Duodenal mucosa (tissue), 2 donors: ENCODE measurements around the gene KBTBD3.

Source experiments
- H3K27ac ChIP-seq: one replicate; pipeline ENCODE4 v1.7.0; 2013; ENCODE audit warnings: low read depth, low read length
- H3K27me3 ChIP-seq, 2 donors: one replicate each; pipeline ENCODE4 v1.7.0; 2013; ENCODE audit warnings: low read length in 2 of 2, control low read depth in 1 of 2; ENCODE audit not compliant: insufficient read depth in 2 of 2, control insufficient read depth in 1 of 2
- H3K36me3 ChIP-seq, 2 donors: one replicate each; pipeline ENCODE4 v1.7.0; 2013; ENCODE audit warnings: low read length in 2 of 2, control low read depth in 1 of 2; ENCODE audit not compliant: insufficient read depth in 2 of 2, control insufficient read depth in 1 of 2
- H3K4me1 ChIP-seq, 2 donors: one replicate each; pipeline ENCODE4 v1.7.0; 2013; ENCODE audit warnings: low read length in 2 of 2, control low read depth in 1 of 2; ENCODE audit not compliant: insufficient read depth in 2 of 2, control insufficient read depth in 1 of 2
- H3K4me3 ChIP-seq, 2 donors: one replicate each; pipeline ENCODE4 v1.7.0; 2013; ENCODE audit warnings: low read length in 2 of 2, low read depth in 1 of 2
- H3K9ac ChIP-seq, 2 donors: one replicate each; pipeline ENCODE4 v1.7.0; 2013; ENCODE audit warnings: low read length in 2 of 2, low read depth in 1 of 2
- H3K9me3 ChIP-seq, 2 donors: one replicate each; pipeline ENCODE4 v1.7.0; 2013; ENCODE audit warnings: low read length in 2 of 2, control low read depth in 1 of 2; ENCODE audit not compliant: control insufficient read depth in 1 of 2

Gene KBTBD3

DNA sequence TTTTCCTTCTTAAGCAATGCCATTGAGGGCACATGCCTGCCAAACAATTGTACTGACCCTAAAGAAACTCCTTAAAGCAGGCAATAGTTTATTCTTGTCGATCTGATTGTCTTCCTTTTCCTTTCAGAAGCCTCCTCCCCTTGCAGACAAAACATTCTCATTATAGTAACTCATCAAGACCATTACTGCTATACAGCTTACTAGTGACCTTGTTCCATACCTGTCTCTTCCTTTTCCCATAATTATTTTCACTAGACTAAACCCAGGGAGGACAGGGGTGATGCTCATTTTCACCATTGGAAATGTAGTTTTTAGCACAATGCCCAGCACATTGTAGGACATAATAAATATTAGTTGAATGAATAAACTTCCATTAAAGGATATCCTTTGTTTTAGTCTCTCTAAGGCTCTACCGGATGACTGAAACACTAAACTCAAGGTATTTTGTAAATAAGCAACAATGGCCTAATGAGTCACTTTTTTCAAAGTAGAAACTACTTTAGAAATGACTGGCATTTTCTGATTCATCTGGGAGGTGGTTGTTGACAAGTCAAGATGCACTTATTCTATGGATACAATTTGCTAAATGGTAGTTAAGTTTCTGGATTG is 45.8 kb downstream of the KBTBD3 start:
- no peak overlapping the region for H3K9ac ChIP-seq
- no peaks in the 10 kb centered on the region for H3K4me1 ChIP-seq
- H3K27ac ChIP-seq, result no peak overlapping the region
- no peaks in the 10 kb centered on the region for H3K27me3 ChIP-seq
- H3K36me3 ChIP-seq, result no peaks in the 10 kb centered on the region
- no peak overlapping the region for H3K4me3 ChIP-seq
- no peaks in the 10 kb centered on the region for H3K9me3 ChIP-seq

DNA sequence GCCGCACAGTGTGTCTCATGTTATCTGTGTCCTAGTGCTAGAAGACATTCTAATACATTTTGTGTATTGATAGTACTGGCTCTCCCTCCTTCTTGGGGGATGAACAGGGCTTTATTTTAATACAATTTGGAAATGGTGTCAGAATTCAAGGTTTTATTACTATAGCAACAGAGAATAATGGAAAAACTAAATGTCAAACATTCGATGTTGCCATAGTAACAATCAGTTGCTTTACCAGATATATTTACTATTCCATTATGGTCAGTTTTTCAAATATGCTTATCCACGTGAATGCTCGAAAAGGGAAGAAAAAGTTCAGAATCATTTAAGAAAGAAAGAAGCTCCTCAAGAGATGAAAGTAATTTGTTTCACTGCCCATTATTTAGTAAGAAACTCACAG is 46.5 kb downstream of the KBTBD3 start:
- Histone ChIP-seq H3K36me3 (no peaks in the 10 kb centered on the region), H3K9ac (no peak overlapping the region)

DNA sequence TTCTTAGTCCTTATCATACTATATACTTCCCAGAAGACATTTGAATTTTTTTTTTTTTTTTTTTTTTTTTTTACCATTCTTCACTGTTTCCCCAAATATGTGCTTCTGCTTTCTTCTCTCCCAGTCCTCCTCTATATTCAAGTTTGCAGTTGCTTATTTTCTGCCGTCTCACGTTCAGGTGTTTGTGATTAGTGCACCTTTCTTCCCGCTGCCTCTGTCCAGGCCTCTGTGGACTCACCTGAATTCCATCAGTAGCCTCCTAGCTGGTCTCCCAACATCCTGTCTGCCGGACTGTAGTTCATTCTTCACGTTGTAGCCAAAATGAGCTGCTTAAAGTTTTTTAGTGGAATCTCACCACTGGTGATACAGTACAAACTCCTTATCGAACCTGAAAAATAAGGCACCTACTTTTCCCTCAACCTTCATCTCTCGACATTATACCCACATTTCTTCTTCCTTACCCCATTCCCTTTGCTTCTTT is 54.3 kb downstream of the KBTBD3 start:
- Histone ChIP-seq H3K9ac (no peak overlapping the region), H3K36me3 (no peaks in the 10 kb centered on the region), H3K4me3 (peak overlapping the region; percentile 79 to 87)

More for the DNA sequence above, 46.5 kb downstream of the KBTBD3 start:
- no peak overlapping the region for H3K4me3 ChIP-seq
- no peaks in the 10 kb centered on the region for H3K27me3 ChIP-seq
- no peaks in the 10 kb centered on the region for H3K4me1 ChIP-seq
- H3K27ac ChIP-seq, result no peak overlapping the region
- H3K9me3 ChIP-seq, result no peaks in the 10 kb centered on the region

DNA sequence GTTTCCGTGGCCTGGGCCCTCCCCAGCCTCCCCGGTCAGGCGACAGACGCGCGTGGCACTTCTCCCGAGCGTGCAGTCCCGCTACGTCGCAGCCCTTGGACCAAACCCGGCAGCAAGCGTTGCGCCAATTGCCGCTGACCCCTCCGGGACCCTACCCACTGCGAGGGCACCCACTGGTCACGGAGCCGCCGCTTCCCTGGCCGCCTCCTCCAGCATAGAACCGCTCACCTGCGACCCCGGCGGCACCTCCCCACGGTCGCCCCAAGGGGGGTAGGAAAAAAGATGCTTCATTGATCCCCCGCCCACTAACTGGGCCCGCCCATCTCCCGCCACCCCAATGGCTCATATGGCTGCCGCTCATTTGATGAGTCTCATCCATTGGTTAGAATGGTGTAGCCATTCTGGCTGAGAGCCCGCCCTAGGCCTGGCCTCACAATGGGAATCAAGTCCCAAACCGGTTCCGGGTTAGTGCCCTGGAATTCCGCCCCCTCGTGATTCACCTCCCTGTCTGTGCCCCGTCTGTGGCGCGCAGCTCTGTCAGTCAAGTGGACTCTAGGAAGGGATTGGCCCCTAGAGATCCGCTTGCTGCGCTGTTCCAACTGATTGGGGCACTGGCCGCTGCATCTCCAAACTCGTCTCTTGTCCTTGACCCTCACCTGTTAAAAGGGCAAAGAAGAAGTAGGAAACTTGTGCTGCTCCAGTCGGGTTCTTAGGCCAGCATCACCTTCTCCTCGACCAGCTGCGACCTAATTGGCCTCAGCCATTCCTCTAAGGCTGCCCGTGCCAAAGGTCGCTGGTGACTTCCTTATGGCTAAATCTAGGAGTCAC is 55.0 kb downstream of the KBTBD3 start, which contains the start of gene MSANTD4:
MSANTD4 (minus strand) TSS at position 274 of the 828 bp plus-strand sequence. CDS start 11,323 bp downstream, outside the sequence.
- H3K36me3 ChIP-seq, result no peaks in the 10 kb centered on the region
- H3K9ac ChIP-seq, result peak within 1 kb of the TSS; percentile 61 to 71
- H3K4me3 ChIP-seq, result peak within 1 kb of the TSS; percentile 87 to 92
- H3K27ac ChIP-seq, result peak within 1 kb of the TSS; percentile 57
- H3K4me1 ChIP-seq, result peaks cover 7 to 17% of the 10 kb centered on the region in 2 donors
- no peaks in the 10 kb centered on the region for H3K27me3 ChIP-seq
- H3K9me3 ChIP-seq, result no peaks in the 10 kb centered on the region

More for the DNA sequence above, 54.3 kb downstream of the KBTBD3 start:
- Histone ChIP-seq H3K4me1 (peaks cover 7 to 17% of the 10 kb centered on the region in 2 donors), H3K9me3 (no peaks in the 10 kb centered on the region), H3K27me3 (no peaks in the 10 kb centered on the region), H3K27ac (peak overlapping the region; percentile 57)

DNA sequence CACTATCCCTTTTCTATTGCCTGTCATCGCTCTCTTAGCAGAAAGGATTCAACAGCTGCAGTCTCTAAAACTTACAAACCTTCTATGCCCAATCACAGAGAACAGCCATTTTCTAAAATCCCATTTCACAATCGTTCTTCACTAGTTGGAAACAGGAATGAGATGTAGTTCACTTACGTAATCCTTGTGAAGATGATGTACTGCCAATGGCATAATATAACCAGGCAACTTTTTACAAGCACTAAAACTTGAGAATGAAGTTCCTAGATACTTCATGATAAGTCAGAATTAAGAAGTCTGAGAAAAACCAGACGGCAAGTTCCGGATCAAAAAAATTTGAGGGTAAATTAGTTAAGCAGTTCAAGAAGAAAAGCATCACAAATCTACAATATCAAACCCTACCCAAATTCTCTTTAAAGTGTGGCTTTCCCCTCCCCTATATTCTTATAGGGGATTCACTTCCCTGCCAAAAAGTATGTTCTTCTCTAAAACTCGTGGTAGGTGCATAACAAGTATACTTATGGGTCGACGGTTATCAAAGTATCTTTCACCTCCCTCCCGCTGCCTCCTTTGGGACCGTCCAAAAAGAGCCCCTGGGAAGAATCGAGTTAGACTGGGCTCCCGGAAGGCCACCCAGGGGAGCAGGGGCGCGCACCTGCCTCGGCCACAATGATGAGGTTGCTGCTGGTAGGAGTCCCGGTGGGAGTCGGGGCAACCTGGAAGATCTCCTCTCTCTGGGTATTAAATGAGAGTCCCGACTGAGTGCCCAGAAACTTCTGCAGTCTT is 55.8 kb downstream of the KBTBD3 start:
- peak overlapping the region; percentile 61 to 71 for H3K9ac ChIP-seq
- H3K4me1 ChIP-seq, result peaks cover 7 to 25% of the 10 kb centered on the region in 2 donors

DNA sequence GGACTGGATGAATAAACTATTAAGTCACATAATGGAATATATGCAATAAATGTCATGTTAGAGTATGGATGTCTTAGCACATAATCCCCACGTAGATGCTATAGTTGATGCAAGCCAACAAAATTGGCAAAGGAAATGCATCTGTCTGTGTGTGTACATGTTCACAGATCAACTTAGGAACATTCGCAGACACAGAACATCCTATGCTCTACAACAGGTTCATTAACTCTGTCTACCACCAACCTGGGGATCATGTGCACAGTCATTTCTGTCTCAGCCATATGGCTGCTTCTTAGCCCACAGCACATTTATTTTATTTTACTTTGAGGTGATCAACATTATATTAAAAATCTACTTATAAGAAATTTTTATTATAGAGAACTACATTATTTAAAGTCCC is 60.1 kb downstream of the KBTBD3 start:
- Histone ChIP-seq H3K36me3 (no peaks in the 10 kb centered on the region), H3K4me3 (no peak overlapping the region), H3K27me3 (no peaks in the 10 kb centered on the region), H3K9ac (no peak overlapping the region), H3K4me1 (peaks cover 7 to 27% of the 10 kb centered on the region in 2 donors), H3K9me3 (no peaks in the 10 kb centered on the region), H3K27ac (no peak overlapping the region)

More for the DNA sequence above, 55.8 kb downstream of the KBTBD3 start:
- no peaks in the 10 kb centered on the region for H3K36me3 ChIP-seq
- no peaks in the 10 kb centered on the region for H3K9me3 ChIP-seq
- H3K27ac ChIP-seq, result no peak overlapping the region
- peak overlapping the region; percentile 87 to 92 for H3K4me3 ChIP-seq
- no peaks in the 10 kb centered on the region for H3K27me3 ChIP-seq

DNA sequence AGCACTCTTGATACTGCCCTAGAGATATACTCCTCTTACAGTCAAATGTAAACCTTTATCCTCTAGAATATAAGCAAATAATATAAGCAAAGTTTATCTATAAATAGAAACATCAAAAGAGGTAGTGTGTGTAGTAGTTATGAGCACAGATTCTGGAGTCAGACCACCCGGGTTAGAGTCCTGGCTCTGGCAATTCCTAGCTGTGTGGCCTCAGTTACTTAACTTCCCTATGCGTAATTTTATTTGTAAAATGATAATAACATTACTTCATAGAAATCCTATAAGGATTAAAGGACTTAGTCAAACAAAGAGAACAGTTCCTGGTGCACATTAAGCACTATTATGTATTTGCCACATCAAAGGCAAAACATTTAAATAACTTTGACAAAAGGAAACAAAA is 62.1 kb downstream of the KBTBD3 start:
- peaks cover 0 to 16% of the 10 kb centered on the region in 2 donors for H3K4me1 ChIP-seq
- H3K4me3 ChIP-seq, result no peak overlapping the region
- no peak overlapping the region for H3K27ac ChIP-seq
- no peaks in the 10 kb centered on the region for H3K27me3 ChIP-seq
- peaks cover 7 to 8% of the 10 kb centered on the region in 2 donors for H3K36me3 ChIP-seq
- no peaks in the 10 kb centered on the region for H3K9me3 ChIP-seq
- H3K9ac ChIP-seq, result no peak overlapping the region

DNA sequence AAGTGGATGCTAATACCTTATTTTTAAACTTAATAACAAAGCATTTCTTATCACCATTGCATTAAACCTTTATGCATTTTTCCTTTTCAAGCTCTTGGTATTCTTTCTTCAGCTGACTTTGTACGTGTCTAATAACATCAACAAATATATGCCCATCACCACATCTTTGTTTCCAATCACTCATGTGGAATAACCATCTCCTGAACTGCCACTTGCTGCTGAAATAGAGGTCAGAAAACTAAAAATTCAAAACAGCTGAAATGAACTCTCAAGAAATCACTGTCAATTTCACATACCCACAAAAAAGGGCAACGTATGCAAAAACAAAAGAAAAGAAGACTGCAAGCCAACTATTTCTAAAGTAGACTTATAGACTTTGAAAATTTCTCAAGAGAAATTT is 62.5 kb downstream of the KBTBD3 start:
- Histone ChIP-seq H3K27me3 (no peaks in the 10 kb centered on the region), H3K27ac (no peak overlapping the region), H3K36me3 (peaks cover 12% of the 10 kb centered on the region in 2 donors), H3K4me1 (peaks cover 0 to 13% of the 10 kb centered on the region in 2 donors), H3K9ac (no peak overlapping the region), H3K4me3 (no peak overlapping the region), H3K9me3 (no peaks in the 10 kb centered on the region)

DNA sequence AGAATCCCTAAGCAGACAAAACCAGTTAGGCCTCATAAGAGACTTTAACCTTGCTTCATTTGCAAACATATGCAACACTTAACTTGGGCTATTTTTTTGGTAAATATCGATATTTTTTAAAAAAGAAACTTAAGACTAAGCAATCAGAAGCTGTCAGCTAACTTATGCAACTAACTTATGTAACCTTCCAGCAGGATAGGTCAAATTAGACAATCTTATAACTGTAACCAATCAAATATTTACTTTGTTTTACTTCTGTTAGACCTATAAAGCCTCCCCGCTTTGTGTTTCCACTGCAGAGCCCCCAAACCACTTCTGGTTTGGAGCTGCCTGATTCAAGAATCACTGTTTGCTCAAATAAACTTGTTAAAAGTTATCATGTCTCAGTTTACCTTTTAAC is 63.1 kb downstream of the KBTBD3 start:
- no peak overlapping the region for H3K4me3 ChIP-seq
- H3K27ac ChIP-seq, result no peak overlapping the region
- peaks cover 0 to 9% of the 10 kb centered on the region in 2 donors for H3K4me1 ChIP-seq
- peaks cover 17 to 18% of the 10 kb centered on the region in 2 donors for H3K36me3 ChIP-seq
- no peaks in the 10 kb centered on the region for H3K9me3 ChIP-seq
- no peak overlapping the region for H3K9ac ChIP-seq
- no peaks in the 10 kb centered on the region for H3K27me3 ChIP-seq
